Mammary epithelial cell (primary cell): ENCODE measurements around the gene PTPRM.

ENCODE experiments used
- CTCF ChIP-seq, 2 donors: IDR thresholded peaks in 1 of 2; conservative IDR thresholded peaks in 1 of 2; 2 replicates each; pipeline ENCODE4 v1.5.1; 2011 to 2012; ENCODE audit warnings: inconsistent platforms in 2 of 2, low read length in 2 of 2, mild to moderate bottlenecking in 2 of 2, control low read depth in 1 of 2, low read depth in 1 of 2; ENCODE audit not compliant: insufficient read depth in 1 of 2; ENCODE audit errors: extremely low read depth in 1 of 2
- EZH2 ChIP-seq: IDR thresholded peaks from 2 replicates; pipeline ENCODE4 v1.6.1; 2012; ENCODE audit warnings: low read length, inconsistent platforms, borderline replicate concordance

GRCh38 chr18:8330575-8330974 is 763.5 kb downstream of the PTPRM start:
- TF ChIP-seq CTCF (conservative IDR thresholded peaks at IDR 0.05 in 1 of 2, IDR thresholded peaks at IDR 0.05 in 1 of 2; ENCODE audit: extremely low read depth in 1 of 2, insufficient read depth in 1 of 2, low read depth in 1 of 2, low read length in 2 of 2) (no peak), EZH2 (no peak)
